ENCODE measurements around the gene RPS17. TPM values are rescaled to one million over a fixed set of nuclear protein-coding genes. Genes with fewer than 3 reads are reported as not detected.
A peak's percentile ranks its signal among the peaks of the same experiment; 100 is the strongest.

RPS17 gene
- total and polyA plus RNA-seq, 8 donors = 1,218 to 2,546 (median 2,305) TPM

GRCh38 chr15:82545002-82545401 is 4.7 kb upstream of the RPS17 start:
- intact Hi-C loops (cut with DNase I) = no loop called here
- no peak for TF ChIP-seq CTCF (IDR thresholded peaks at IDR 0.05)

GRCh38 chr15:82544431-82544830 is 4.2 kb upstream of the RPS17 start:
- no peaks in the 10 kb centered on the region for H3K36me3 ChIP-seq
- no peak for TF ChIP-seq CTCF (IDR thresholded peaks at IDR 0.05)
- DNase-seq (no peak), ATAC-seq (no peak)
- H3K4me3 ChIP-seq = no peak overlapping the region
- peaks cover 4 to 6% of the 10 kb centered on the region in 2 donors for H3K4me1 ChIP-seq
- no peak overlapping the region for H3K27ac ChIP-seq
- H3K9me3 ChIP-seq = no peaks in the 10 kb centered on the region
- H3K27me3 ChIP-seq = peaks cover 0 to 9% of the 10 kb centered on the region in 2 donors
- intact Hi-C loops (cut with DNase I) = no loop called here

More at GRCh38 chr15:82545002-82545401, 4.7 kb upstream of the RPS17 start:
- Histone ChIP-seq H3K9me3 (no peaks in the 10 kb centered on the region), H3K36me3 (no peaks in the 10 kb centered on the region), H3K4me3 (no peak overlapping the region), H3K27me3 (peaks cover 0 to 9% of the 10 kb centered on the region in 2 donors), H3K27ac (no peak overlapping the region), H3K4me1 (peaks cover 4 to 6% of the 10 kb centered on the region in 2 donors)
- DNase-seq (no peak), ATAC-seq (no peak)

- no peak for TF ChIP-seq CTCF (IDR thresholded peaks at IDR 0.05)
- H3K36me3 ChIP-seq = peaks cover 0 to 8% of the 10 kb centered on the region in 2 donors
- no peaks in the 10 kb centered on the region for H3K9me3 ChIP-seq
- no peak for ATAC-seq
- H3K4me1 ChIP-seq = peaks cover 14 to 18% of the 10 kb centered on the region in 2 donors
- intact Hi-C loops (cut with DNase I) = no loop called here
- H3K27ac ChIP-seq = peak overlapping the region in 1 of 2 donors; percentile 23
- no peak overlapping the region for H3K4me3 ChIP-seq
- H3K27me3 ChIP-seq = peaks cover 0 to 9% of the 10 kb centered on the region in 2 donors
- peak in 1 of 4 donors; percentile 64 for DNase-seq
These were observed 2.9 kb upstream of the RPS17 start for GRCh38 chr15:82543160-82543559.

- Histone ChIP-seq H3K9me3 (no peaks in the 10 kb centered on the region), H3K36me3 (peaks cover 0 to 30% of the 10 kb centered on the region in 2 donors), H3K4me3 (peak overlapping the region; percentile 92 to 94), H3K27me3 (peaks cover 0 to 9% of the 10 kb centered on the region in 2 donors), H3K27ac (peak overlapping the region; percentile 85 to 86), H3K4me1 (peaks cover 14 to 28% of the 10 kb centered on the region in 2 donors)
- ATAC-seq (peak; percentile 24), DNase-seq (peak in 1 of 4 donors; percentile 38)
- intact Hi-C loops (cut with DNase I) = no loop called here
- no peak for TF ChIP-seq CTCF (IDR thresholded peaks at IDR 0.05)
These were observed 751 bp upstream of the RPS17 start for GRCh38 chr15:82540984-82541431.

GRCh38 chr15:82539691-82540054 is 584 bp downstream of the RPS17 start:
- DNase-seq (no peak), ATAC-seq (peak; percentile 1)
- H3K36me3 ChIP-seq = peaks cover 0 to 43% of the 10 kb centered on the region in 2 donors
- peak overlapping the region; percentile 85 to 86 for H3K27ac ChIP-seq
- peaks cover 14 to 28% of the 10 kb centered on the region in 2 donors for H3K4me1 ChIP-seq
- H3K27me3 ChIP-seq = peaks cover 0 to 5% of the 10 kb centered on the region in 2 donors
- TF ChIP-seq CTCF (IDR thresholded peaks at IDR 0.05) = no peak
- intact Hi-C loops (cut with DNase I) = no loop called here
- H3K9me3 ChIP-seq = no peaks in the 10 kb centered on the region
- peak overlapping the region; percentile 92 to 94 for H3K4me3 ChIP-seq
